Measurements from ENCODE around the gene LLGL1. TPM values are rescaled to one million over a fixed set of nuclear protein-coding genes. Genes with fewer than 3 reads are reported as not detected.

Gene LLGL1
- total and polyA plus RNA-seq, 2 donors: 24.5 to 25.6 TPM

DNA sequence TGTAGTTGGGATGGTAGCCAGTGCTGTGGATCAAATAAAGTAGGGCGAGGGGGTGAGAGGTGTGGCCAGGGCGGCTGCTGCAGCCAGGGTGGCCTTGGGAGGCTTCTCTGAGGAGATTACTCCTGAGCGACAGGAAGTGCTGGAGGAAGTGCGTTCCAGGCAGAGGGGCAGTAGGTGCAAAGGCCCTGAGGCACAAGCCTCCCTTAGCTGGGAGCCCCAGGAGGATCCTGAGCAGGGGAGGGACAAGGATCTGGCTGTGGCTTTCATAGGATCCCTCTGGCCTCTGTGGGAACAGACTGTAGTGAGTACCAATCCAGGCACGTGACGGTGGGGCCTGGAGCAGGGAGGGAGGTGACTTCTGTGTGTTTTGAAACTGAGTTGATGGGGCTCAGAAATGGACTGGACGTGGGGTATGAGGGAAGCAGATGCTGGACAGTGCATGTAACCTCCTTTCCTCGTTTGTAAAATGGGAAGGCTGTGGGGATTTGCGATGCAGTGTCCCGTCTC, 2.8 kb downstream of the LLGL1 start:
- Histone ChIP-seq H3K27ac (ENCODE audit: low read depth) (no peak overlapping the region), H3K36me3 (ENCODE audit: insufficient read depth) (no peaks in the 10 kb centered on the region), H3K4me1 (ENCODE audit: insufficient read depth) (no peaks in the 10 kb centered on the region), H3K4me3 (ENCODE audit: low read depth, low read length) (no peak overlapping the region)
- no peak for DNase-seq (ENCODE audit: extremely low spot score)
- WGBS: 86% methylated on average over 10 of the region's 10 CpGs

DNA sequence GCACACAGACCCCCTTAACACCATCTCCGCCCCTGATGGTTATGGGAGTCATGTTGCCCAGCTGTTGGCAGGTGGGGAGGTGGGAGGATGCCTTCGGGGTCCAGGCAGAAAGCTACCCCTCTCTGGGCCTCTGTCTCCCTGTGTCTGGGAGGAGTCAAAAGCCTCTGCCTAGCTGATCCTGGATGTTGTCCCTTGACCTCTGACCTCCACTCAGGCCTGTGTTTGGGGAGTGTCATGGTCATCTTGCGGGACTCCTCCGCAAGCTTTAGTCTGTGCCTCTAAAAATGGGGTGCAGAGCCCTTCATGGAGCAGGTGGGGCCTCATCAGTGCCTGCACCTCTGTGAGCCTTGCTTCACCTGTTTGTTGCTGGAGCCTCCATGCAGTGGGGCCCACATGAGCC, 3.8 kb downstream of the LLGL1 start:
- WGBS: 81% methylated on average over 4 of the region's 4 CpGs
- Histone ChIP-seq H3K4me3 (ENCODE audit: low read depth, low read length) (no peak overlapping the region), H3K4me1 (ENCODE audit: insufficient read depth) (no peaks in the 10 kb centered on the region), H3K27ac (ENCODE audit: low read depth) (no peak overlapping the region), H3K36me3 (ENCODE audit: insufficient read depth) (no peaks in the 10 kb centered on the region)
- DNase-seq (ENCODE audit: extremely low spot score): no peak

DNA sequence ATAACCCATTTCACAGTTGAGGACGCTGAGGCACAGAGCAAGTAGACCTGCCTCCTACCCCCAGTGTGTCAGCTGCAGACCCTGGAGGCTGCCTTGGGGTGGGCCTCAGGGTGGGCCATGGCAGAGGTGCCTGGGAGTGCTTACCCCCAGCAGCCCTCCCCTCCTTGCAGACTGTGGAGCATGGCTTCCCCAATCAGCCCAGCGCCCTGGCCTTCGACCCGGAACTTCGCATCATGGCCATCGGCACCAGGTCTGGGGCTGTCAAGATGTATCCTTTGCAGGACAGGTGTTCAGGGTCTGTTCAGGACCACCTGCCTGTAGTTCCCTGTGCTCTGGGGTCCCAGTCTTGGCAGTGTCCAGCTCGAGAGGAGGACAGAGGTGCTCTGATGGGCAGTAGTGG, 4.3 kb downstream of the LLGL1 start:
- Histone ChIP-seq H3K4me3 (ENCODE audit: low read depth, low read length) (no peak overlapping the region), H3K4me1 (ENCODE audit: insufficient read depth) (no peaks in the 10 kb centered on the region), H3K36me3 (ENCODE audit: insufficient read depth) (no peaks in the 10 kb centered on the region), H3K27ac (ENCODE audit: low read depth) (no peak overlapping the region)
- 91% methylated on average over 7 of the region's 7 CpGs for WGBS
- no peak for DNase-seq (ENCODE audit: extremely low spot score)

DNA sequence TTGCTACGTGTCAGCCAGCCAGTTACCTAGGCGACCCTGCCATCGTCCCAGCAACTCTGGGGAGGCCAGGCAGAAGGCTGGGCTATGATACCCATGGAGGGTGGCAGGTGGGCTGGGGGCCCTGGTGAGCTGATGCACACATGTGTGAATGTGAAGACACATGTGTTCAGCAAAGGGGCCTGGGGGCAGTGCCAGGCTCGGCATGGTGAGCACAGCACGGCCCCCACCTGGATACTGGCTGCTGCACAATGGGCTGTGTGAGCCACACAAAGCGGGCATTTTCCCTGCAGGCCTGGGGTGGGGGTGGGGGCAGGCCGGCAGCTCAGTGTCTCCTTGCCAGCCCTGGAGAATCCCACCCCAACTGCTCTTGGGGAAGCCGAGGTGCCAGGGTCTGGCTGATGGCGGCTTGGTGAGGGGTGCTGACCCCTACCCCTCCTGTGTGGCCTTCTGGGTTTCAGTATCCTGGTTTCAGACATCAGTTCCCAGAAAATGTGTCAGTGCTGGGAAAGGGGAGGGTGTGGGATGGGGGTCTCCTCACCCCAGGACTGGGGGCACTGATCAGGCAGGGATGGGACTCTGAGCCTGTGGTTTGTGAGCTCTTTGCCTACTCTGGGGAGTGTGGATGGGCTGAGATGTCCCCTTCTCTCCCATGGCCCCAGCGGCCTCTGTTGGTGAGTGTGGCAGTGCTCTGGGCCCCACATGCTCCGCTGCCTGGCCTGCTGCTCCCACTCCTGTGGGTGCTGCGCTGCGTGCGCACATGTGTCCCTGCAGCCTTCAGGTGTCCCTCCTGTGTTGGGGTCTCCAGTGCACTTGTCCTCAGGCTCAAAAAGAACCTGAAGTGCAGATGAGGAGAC, 5.1 kb downstream of the LLGL1 start:
- DNase-seq (ENCODE audit: extremely low spot score): no peak
- 84% methylated on average over 14 of the region's 14 CpGs for WGBS
- Histone ChIP-seq H3K4me1 (ENCODE audit: insufficient read depth) (no peaks in the 10 kb centered on the region), H3K36me3 (ENCODE audit: insufficient read depth) (no peaks in the 10 kb centered on the region), H3K27ac (ENCODE audit: low read depth) (no peak overlapping the region), H3K4me3 (ENCODE audit: low read depth, low read length) (no peak overlapping the region)

DNA sequence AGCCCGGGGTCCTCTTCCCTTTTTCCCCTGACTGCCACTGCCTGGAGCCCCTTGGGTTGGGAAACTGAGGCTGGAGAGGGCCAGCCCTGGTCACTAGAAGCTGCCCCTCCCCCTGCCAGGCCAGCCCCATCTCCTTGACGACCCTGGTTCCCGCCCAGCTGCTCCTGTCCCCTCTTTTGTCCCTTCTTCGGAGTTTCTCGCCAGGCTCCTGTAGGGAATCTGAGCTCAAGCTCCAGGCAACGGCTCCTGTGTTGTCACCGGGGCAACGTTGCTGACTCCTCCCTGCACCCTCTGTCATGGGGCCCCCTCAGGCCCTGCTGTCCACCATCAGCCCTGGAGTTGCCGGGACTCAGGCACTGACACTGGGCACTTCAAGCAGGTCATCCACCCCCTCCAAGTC, 5.7 kb downstream of the LLGL1 start:
- H3K27ac ChIP-seq (ENCODE audit: low read depth): no peak overlapping the region
- H3K4me3 ChIP-seq (ENCODE audit: low read depth, low read length): no peak overlapping the region
- WGBS: 51% methylated on average over 9 of the region's 9 CpGs
- H3K4me1 ChIP-seq (ENCODE audit: insufficient read depth): no peaks in the 10 kb centered on the region
- DNase-seq (ENCODE audit: extremely low spot score): no peak
- no peaks in the 10 kb centered on the region for H3K36me3 ChIP-seq (ENCODE audit: insufficient read depth)

DNA sequence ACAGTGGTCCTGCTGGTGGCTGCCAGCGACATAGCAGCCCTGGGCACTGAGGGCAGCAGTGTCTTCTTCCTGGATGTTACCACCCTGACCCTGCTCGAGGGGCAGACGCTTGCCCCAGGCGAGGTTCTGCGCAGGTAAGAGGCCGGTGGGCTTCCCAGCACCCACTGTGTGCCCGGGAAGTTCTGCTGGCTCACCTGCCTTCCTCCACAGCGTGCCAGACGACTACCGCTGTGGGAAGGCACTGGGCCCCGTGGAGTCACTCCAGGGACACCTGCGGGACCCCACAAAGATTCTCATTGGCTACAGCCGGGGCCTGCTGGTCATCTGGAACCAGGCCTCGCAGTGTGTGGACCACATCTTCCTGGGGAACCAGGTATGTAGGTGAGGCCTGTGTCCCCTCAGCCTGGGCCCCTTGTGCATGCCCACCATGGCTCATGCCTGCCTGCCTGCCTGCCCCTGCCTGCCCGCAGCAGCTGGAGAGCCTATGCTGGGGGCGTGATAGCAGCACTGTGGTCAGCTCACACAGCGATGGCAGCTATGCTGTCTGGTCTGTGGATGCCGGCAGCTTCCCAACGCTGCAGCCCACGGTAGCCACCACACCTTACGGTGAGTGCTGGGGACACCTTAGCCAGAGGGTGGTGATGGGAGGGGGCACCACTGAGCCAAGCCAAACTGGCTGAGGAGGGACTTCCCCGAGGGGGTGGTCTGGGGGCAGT, 8.5 kb downstream of the LLGL1 start:
- no peaks in the 10 kb centered on the region for H3K4me1 ChIP-seq (ENCODE audit: insufficient read depth)
- no peak for DNase-seq (ENCODE audit: extremely low spot score)
- H3K27ac ChIP-seq (ENCODE audit: low read depth): no peak overlapping the region
- 94% methylated on average over 22 of the region's 22 CpGs for WGBS
- H3K4me3 ChIP-seq (ENCODE audit: low read depth, low read length): no peak overlapping the region
- no peaks in the 10 kb centered on the region for H3K36me3 ChIP-seq (ENCODE audit: insufficient read depth)

DNA sequence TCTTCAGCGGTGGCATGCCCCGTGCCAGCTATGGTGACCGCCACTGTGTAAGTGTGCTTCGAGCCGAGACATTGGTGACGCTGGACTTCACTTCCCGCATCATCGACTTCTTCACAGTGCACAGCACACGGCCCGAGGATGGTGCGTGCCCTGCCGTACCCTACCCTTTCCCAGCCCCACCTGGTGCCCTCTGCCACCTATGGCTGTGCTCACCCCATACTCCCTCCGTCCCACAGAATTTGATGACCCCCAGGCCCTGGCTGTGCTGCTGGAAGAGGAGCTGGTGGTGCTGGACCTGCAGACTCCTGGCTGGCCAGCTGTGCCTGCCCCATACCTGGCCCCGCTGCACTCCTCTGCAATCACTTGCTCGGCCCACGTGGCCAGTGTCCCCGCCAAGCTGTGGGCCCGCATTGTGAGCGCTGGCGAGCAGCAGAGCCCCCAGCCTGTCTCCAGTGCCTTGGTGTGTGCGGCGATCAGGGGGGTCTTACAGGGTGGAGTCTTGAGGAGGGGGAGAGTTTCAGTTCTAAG, 9.5 kb downstream of the LLGL1 start:
- no peak for DNase-seq (ENCODE audit: extremely low spot score)
- Histone ChIP-seq H3K4me3 (ENCODE audit: low read depth, low read length) (no peak overlapping the region), H3K36me3 (ENCODE audit: insufficient read depth) (no peaks in the 10 kb centered on the region), H3K4me1 (ENCODE audit: insufficient read depth) (no peaks in the 10 kb centered on the region), H3K27ac (ENCODE audit: low read depth) (no peak overlapping the region)
- WGBS: 95% methylated on average over 22 of the region's 22 CpGs

DNA sequence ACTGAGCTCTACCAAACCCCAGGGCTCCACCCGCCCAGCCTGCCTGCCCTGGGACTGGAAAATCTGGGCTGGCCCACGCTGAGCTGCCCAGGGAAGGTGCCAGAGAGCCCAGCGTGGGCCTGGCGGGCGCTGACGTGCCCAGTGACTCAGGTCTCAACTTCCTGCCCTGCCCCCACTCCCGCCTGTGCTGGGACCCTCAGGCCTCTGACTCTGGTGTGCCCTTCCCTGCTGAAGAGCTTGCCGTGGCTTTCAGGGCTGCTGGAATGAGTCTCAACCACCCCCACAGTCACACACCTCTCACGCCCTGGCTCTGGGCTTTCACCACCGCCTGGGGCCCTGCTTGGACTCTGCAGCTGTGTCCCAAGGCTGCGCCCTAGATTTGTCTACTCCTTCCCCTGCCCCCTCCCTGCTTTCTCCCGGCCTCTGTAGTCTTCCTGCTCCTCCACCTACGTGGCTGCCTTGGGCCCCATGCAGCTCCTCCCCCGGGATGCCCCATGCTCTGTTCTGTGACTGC, 10.4 kb downstream of the LLGL1 start:
- 76% methylated on average over 14 of the region's 14 CpGs for WGBS
- H3K4me1 ChIP-seq (ENCODE audit: insufficient read depth): no peaks in the 10 kb centered on the region
- H3K36me3 ChIP-seq (ENCODE audit: insufficient read depth): no peaks in the 10 kb centered on the region
- no peak for DNase-seq (ENCODE audit: extremely low spot score)
- no peak overlapping the region for H3K4me3 ChIP-seq (ENCODE audit: low read depth, low read length)
- peak overlapping the region; percentile 1 for H3K27ac ChIP-seq (ENCODE audit: low read depth)

DNA sequence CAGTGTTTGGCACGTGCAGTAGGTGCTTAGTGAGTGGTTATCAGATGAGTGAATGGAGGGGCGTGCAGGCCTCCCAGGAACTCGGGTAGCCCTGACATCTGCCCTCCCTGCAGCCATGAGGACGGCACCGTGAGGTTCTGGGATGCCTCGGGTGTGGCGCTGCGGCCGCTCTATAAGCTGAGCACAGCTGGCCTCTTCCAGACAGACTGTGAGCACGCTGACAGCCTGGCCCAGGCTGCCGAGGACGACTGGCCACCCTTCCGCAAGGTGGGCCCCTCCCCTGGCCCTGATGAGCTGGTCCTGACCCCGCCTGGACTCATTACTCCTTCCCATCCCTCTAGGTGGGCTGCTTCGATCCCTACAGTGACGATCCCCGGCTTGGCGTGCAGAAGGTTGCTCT, 11.1 kb downstream of the LLGL1 start:
- no peak overlapping the region for H3K27ac ChIP-seq (ENCODE audit: low read depth)
- WGBS: 90% methylated on average over 18 of the region's 18 CpGs

DNA sequence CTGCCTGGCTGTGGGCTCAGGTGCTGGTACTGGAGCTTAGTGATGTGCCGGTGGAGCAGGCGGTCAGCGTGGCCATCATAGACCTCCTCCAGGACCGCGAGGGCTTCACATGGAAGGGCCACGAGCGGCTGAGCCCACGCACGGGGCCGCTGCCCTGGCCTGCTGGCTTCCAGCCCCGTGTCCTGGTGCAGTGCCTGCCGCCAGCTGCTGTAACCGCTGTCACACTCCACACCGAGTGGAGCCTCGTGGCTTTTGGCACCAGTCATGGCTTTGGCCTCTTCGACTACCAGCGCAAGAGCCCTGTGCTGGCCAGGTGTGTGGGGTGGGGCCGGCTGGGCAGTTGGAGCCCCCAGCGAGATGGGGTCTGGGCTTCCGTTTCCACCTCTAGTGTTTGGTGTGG, 12.0 kb downstream of the LLGL1 start:
- WGBS: 94% methylated on average over 20 of the region's 20 CpGs
- Histone ChIP-seq H3K27ac (ENCODE audit: low read depth) (no peak overlapping the region), H3K36me3 (ENCODE audit: insufficient read depth) (peaks cover 3% of the 10 kb centered on the region)

More for the DNA sequence above, 11.1 kb downstream of the LLGL1 start:
- no peak for DNase-seq (ENCODE audit: extremely low spot score)
- Histone ChIP-seq H3K4me3 (ENCODE audit: low read depth, low read length) (no peak overlapping the region), H3K4me1 (ENCODE audit: insufficient read depth) (no peaks in the 10 kb centered on the region), H3K36me3 (ENCODE audit: insufficient read depth) (peaks cover 3% of the 10 kb centered on the region)

DNA sequence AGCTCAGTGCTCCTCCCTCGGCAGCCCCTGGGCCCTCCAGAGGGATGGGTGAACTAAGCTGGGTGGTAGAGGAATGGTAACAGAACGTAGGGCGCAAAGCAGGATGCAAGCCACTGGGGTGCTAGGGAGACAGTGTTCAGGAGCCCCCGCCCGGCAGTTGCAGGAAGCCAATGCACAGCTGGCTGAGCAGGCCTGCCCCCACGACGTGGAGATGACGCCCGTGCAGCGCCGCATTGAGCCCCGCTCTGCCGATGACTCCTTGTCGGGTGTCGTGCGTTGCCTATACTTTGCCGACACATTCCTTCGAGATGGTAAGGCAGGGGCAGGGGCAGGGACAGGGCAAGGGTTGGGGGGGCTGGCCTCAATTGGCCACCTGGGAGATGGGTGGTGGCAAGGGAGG, 12.9 kb downstream of the LLGL1 start:
- H3K4me1 ChIP-seq (ENCODE audit: insufficient read depth): no peaks in the 10 kb centered on the region
- peaks cover 3% of the 10 kb centered on the region for H3K36me3 ChIP-seq (ENCODE audit: insufficient read depth)
- no peak overlapping the region for H3K27ac ChIP-seq (ENCODE audit: low read depth)
- no peak for DNase-seq (ENCODE audit: extremely low spot score)
- no peak overlapping the region for H3K4me3 ChIP-seq (ENCODE audit: low read depth, low read length)
- WGBS: 93% methylated on average over 18 of the region's 18 CpGs

More for the DNA sequence above, 12.0 kb downstream of the LLGL1 start:
- no peak for DNase-seq (ENCODE audit: extremely low spot score)
- Histone ChIP-seq H3K4me3 (ENCODE audit: low read depth, low read length) (no peak overlapping the region), H3K4me1 (ENCODE audit: insufficient read depth) (no peaks in the 10 kb centered on the region)

DNA sequence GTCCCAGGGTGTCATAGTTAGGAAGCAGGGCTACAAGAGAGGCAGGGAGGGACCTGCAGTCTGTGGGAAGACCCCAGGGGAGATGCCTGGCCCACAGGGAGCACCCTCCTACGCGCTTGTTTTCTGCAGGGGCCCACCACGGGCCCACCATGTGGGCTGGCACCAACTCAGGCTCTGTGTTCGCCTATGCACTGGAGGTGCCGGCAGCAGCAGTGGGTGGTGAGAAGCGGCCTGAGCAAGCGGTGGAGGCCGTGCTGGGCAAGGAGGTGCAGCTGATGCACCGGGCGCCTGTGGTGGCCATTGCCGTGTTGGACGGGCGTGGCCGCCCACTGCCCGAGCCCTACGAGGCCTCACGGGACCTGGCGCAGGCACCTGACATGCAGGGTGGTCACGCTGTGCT, 15.0 kb downstream of the LLGL1 start:
- WGBS: 91% methylated on average over 19 of the region's 19 CpGs
- peaks cover 6% of the 10 kb centered on the region for H3K36me3 ChIP-seq (ENCODE audit: insufficient read depth)
- DNase-seq (ENCODE audit: extremely low spot score): no peak
- H3K27ac ChIP-seq (ENCODE audit: low read depth): no peak overlapping the region
- no peaks in the 10 kb centered on the region for H3K4me1 ChIP-seq (ENCODE audit: insufficient read depth)
- no peak overlapping the region for H3K4me3 ChIP-seq (ENCODE audit: low read depth, low read length)

DNA sequence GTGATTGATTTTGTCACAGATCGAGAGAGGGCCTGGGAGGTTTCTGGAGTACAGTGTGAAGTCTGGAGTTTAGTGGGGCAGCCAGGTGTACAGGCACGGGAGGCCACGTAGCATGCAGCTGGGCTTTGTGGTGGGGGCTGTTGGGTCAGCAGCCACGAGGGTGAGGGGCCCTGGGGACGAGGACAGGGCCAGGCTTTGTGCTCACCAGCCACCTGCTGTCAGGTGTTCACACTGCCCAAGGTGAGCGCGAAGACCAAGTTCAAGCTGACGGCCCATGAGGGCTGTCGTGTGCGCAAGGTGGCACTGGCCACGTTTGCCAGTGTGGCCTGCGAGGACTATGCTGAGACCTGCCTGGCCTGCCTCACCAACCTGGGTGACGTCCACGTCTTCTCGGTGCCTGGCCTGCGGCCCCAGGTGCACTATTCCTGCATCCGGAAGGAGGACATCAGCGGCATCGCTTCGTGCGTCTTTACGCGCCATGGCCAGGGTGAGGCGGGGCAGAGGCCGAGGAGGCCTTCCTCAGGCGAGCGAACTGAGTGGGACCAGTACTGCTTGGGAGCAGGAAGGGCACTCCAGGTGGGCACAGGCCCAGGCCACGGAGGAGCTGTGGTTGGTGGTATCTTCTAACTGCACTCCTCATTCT, 15.9 kb downstream of the LLGL1 start:
- H3K27ac ChIP-seq (ENCODE audit: low read depth): no peak overlapping the region
- H3K36me3 ChIP-seq (ENCODE audit: insufficient read depth): peaks cover 6% of the 10 kb centered on the region
- no peak overlapping the region for H3K4me3 ChIP-seq (ENCODE audit: low read depth, low read length)
- no peaks in the 10 kb centered on the region for H3K4me1 ChIP-seq (ENCODE audit: insufficient read depth)
- 86% methylated on average over 28 of the region's 28 CpGs for WGBS
- DNase-seq (ENCODE audit: extremely low spot score): no peak
